ENCODE measurements around the gene BMI1.

- TF ChIP-seq EZH2 (IDR thresholded peaks at IDR 0.05; ENCODE audit: low read length) (no peak), CTCF (optimal IDR thresholded peaks at IDR 0.05 in 1 of 3, IDR thresholded peaks at IDR 0.05 in 1 of 3, conservative IDR thresholded peaks at IDR 0.05 in 1 of 3; ENCODE audit: extremely low read depth in 1 of 3, insufficient read depth in 2 of 3, low read length in 3 of 3) (no peak)
These were observed 4.4 kb upstream of the BMI1 start, which contains the start of gene COMMD3 for GRCh38 chr10:22316286-22317075.
